GM19025 (cell line): ENCODE results near the gene TMEM233.
"Not testable (repeated sequence)": the region's sequence is repeated elsewhere in the genome, so short reads cannot be mapped to it uniquely, and the experiment has no call there.

Experiments
- ATAC-seq: cut with Tn5 transposase; IDR thresholded peaks from one replicate; pipeline ENCODE4 v1.9.1; 2021; ENCODE audit warnings: mild to moderate bottlenecking, low read depth, moderate library complexity; ENCODE audit not compliant: unreplicated experiment

TMEM233 gene

DNA sequence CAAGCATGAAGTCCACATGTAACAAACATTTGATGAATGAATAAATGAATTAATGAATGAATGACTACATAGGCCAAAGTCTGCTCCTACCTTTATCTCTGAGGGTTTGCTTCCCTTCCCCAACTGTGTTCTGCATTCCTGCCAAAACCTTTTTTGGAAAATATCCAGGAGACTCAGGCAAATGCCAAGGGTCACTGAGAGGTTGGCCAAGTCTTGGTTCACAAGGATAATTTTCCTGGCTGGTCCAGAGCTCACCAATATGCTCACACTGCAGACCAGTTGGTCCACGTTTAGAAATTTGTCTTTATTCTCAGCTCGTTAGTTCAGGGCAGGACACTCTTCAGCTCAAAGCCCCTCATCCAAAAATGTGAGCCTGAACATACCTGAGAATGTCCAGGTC, 10.2 kb downstream of the TMEM233 start:
- ATAC-seq: no peak

- ATAC-seq: no peak
Observed at GRCh38 chr12:119609358-119609757, 15.8 kb downstream of the TMEM233 start.

- ATAC-seq: no peak
Observed at GRCh38 chr12:119613319-119613936, 19.9 kb downstream of the TMEM233 start.

GRCh38 chr12:119614705-119615104, 21.1 kb downstream of the TMEM233 start:
- ATAC-seq: no peak

- ATAC-seq: no peak
Observed at GRCh38 chr12:119615518-119616475, 22.2 kb downstream of the TMEM233 start.

- not testable (repeated sequence) for ATAC-seq
Observed at GRCh38 chr12:119618328-119618896, 24.8 kb downstream of the TMEM233 start.

DNA sequence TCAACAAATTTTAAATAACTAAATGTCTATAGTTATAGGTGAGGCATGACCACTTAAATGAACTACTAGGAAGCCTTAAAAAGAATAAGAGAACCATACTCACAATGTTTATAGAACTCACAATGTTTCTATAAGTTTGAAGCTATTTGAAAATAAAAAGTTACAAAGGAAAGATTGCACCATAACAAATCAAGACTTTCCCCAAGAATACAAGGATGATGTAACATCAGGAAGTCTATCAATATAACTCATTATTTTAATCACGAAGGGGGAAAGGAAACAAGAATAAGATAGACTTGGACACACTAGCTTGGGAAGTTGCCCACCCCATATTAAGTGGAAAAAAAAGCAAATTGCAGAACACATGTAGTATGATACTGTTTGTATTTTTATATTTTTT, 26.9 kb downstream of the TMEM233 start:
- ATAC-seq: no peak

DNA sequence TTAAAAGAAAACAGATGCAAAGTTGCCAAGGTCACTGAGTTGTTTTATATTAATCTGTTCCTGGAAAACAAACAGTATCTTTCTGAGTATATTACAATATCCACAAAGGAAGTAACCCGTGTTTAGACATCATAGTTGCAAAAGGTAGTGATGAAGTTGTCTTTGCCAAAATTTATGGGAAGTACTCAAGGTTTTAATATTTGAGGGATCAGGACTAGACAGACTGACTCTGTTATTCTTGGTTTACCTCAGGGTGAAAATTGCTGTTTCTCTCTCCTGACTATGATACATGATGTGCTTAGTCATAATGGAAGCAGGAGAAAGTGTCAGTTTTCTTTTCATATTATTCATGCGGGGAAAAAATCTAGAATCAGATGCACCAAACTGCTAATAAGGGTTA, 28.3 kb downstream of the TMEM233 start:
- no peak for ATAC-seq

DNA sequence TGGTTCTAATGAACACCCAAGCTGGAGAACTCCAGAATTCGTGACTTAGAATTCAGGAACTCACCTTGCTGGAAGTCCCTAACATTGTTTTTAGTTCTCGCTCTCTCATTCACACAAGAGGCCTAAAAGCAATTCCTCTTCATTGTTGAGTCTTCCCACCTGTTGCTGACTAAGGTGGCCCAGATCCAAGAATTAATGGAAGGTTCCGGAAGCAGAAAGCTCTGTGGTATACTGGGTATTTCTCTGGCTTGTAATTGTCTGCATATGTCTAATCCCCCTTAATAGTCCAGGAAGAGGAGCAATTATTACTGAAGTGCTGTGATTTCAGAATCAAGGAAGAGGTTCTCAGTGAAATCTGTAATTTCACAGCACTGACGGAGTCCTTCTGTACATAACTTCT, 31.4 kb downstream of the TMEM233 start:
- no peak for ATAC-seq

- no peak for ATAC-seq
Observed at GRCh38 chr12:119627019-119627643, 33.6 kb downstream of the TMEM233 start.

DNA sequence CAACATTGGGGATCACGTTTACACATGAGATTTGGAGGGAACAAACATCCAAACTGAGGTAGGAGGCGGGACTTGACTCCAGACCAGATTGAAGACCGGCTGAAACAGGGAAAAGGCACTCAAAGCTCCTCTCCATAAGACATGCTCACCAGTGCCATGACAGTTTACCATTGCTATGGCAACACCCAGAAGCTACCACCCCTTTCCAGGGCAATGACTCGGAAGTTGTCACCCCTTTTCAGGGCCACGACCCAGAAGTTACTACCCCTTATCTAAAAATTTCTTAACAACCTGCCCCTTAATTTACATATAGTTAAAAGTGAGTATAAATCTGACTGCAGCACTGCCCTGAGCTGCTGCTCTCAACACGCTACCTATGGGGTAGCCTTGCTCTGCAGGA, 34.1 kb downstream of the TMEM233 start:
- ATAC-seq: no peak

DNA sequence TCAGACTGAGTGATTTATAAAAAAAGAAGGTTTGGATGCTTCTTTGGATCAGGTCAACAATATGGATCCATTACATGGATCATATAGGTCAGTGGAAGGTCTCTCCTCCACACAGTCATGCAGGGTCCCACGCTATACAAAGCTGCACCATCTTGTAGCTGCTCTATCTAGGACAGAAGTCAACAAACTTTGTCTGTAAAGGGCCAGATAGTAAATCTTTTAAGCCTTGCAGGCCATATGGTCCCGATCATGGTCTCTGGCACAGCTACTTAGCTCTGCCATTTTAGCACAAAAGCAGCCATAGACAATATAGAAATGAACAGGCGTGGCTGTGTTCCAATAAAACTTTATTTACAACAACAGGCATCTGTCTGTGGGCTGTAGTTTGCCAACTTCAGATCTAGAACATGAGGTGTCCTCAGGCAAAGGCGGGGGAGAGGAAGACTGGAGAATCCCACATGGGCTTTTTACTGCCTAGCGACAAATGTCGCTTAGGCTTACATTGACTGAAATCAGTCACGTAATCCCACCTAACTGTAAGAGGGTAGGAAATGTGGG, 36.7 kb downstream of the TMEM233 start:
- no peak for ATAC-seq

- no peak for ATAC-seq
Observed at GRCh38 chr12:119630962-119631550, 37.5 kb downstream of the TMEM233 start.

GRCh38 chr12:119631930-119632678, 38.5 kb downstream of the TMEM233 start:
- ATAC-seq: no peak

DNA sequence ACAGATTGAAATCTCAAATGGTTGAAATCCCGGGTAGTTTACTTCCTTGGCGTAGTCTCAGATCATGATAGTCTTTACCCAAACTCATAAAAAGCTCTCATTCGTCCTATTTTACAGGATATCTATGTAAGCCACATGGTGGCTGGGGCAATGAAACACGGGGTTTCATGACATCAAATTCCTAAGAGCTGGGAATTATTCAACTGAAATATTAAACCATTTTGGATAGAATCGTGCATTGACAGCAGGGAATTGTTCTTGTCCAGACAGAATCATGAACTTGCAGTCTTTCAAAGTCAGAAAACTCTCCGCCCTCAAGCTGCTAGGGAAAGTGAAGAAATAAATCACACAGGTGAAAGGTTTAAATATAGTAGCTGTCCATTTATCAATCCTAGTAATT, 41.2 kb downstream of the TMEM233 start:
- no peak for ATAC-seq

DNA sequence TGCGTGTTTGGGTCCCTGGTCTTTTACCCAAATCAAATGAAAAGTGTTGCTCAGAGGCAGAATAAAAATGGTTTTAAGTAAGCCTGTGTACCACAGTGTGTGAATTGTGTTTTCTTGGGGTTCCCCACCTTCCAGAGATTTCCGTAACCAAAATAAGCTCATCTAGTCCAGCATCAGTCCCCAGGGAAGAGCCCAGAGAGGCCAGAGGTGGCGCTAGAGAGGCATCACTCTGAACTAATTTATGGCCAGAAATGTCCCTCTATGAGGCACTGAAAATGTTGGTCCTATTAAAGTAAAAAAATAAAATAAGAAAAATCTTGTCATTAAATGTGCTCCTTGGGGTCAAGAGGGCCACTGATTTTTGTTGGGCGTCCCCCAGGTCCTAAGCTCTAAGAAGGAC, 49.4 kb downstream of the TMEM233 start:
- no peak for ATAC-seq

DNA sequence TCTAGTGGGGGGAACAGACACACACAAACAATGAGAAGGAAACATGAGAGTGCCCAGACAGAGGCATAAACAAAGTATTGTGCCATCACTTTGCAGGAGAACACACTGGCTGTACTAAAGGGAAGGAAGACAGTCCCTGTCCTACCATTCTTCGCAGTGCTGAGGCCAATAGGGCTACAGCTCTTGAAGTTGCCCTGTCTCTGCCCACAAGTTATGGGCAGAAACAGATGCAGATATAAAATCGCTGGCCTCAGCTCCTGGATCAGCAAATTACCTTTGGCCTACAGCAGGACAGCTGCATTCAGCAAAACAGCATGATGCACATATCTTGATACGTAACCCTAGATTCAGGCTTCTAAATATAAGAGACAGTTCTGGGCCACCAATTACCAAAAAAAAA, 51.4 kb downstream of the TMEM233 start:
- ATAC-seq: no peak

DNA sequence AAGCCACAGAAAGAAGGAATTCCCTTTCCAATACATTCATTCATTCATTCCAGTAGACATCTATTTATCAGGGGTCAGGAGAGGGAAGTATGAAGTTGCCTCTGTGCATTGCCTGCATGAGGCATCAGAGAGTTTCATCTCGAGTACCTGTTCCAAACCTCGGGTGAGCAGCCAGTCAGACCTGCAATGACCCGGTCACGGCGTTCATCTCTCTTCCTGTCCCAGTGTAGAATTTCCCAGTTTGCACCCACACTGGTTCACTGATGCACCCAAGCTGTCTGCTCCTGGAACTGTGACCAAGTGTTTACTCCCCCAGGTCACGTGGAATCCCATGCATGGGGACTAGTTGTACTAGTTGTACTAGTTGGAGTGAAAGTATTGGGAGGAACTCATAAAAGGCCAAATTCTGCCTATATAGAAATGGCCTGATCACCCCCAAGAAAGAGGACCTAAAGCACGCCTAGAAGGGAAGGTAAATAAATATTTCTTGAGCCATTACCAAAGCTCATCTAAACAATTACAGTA, 52.0 kb downstream of the TMEM233 start:
- no peak for ATAC-seq

- no peak for ATAC-seq
Observed at GRCh38 chr12:119649202-119649808, 55.7 kb downstream of the TMEM233 start.
